ENCODE measurements around the gene PAX3. TPM values are rescaled to one million over a fixed set of nuclear protein-coding genes. Genes with fewer than 3 reads are reported as not detected.

The PAX3 gene
- total RNA-seq, 1 experiment from 2014 or later: 4.2 TPM

GRCh38 chr2:222299906-222300725 is 1.3 kb upstream of the PAX3 start:
- no peak for DNase-seq (ENCODE audit: extremely low read depth, low read depth)

GRCh38 chr2:222298001-222298310 is 842 bp downstream of the PAX3 start:
- no peak for DNase-seq (ENCODE audit: extremely low read depth, low read depth)

GRCh38 chr2:222297600-222297935 is 1.2 kb downstream of the PAX3 start:
- no peak for DNase-seq (ENCODE audit: extremely low read depth, low read depth)

GRCh38 chr2:222296911-222297599 is 1.7 kb downstream of the PAX3 start:
- DNase-seq (ENCODE audit: extremely low read depth, low read depth): no peak

GRCh38 chr2:222296311-222296741 is 2.5 kb downstream of the PAX3 start:
- DNase-seq (ENCODE audit: extremely low read depth, low read depth): no peak

- no peak for DNase-seq (ENCODE audit: extremely low read depth, low read depth)
Measured at GRCh38 chr2:222295368-222296062, 3.3 kb downstream of the PAX3 start.

GRCh38 chr2:222294996-222295367 is 3.8 kb downstream of the PAX3 start:
- DNase-seq (ENCODE audit: extremely low read depth, low read depth): no peak

- no peak for DNase-seq (ENCODE audit: extremely low read depth, low read depth)
Measured at GRCh38 chr2:222293660-222294630, 4.9 kb downstream of the PAX3 start.

- no peak for DNase-seq (ENCODE audit: extremely low read depth, low read depth)
Measured at GRCh38 chr2:222292149-222293134, 6.4 kb downstream of the PAX3 start.

- no peak for DNase-seq (ENCODE audit: extremely low read depth, low read depth)
Measured at GRCh38 chr2:222291485-222291841, 7.3 kb downstream of the PAX3 start.

- no peak for DNase-seq (ENCODE audit: extremely low read depth, low read depth)
Measured at GRCh38 chr2:222290736-222291484, 7.9 kb downstream of the PAX3 start.

- DNase-seq (ENCODE audit: extremely low read depth, low read depth): no peak
Measured at GRCh38 chr2:222290401-222290735, 8.4 kb downstream of the PAX3 start.

- no peak for DNase-seq (ENCODE audit: extremely low read depth, low read depth)
Measured at GRCh38 chr2:222289278-222290160, 9.3 kb downstream of the PAX3 start.

- DNase-seq (ENCODE audit: extremely low read depth, low read depth): no peak
Measured at GRCh38 chr2:222288590-222289277, 10.1 kb downstream of the PAX3 start.

- DNase-seq (ENCODE audit: extremely low read depth, low read depth): no peak
Measured at GRCh38 chr2:222287862-222288479, 10.8 kb downstream of the PAX3 start.

GRCh38 chr2:222284466-222284865 is 14.3 kb downstream of the PAX3 start:
- no peak for DNase-seq (ENCODE audit: extremely low read depth, low read depth)

GRCh38 chr2:222283634-222284033 is 15.2 kb downstream of the PAX3 start:
- no peak for DNase-seq (ENCODE audit: extremely low read depth, low read depth)

Data from NCI-H460 (cell line).